ENCODE data around the gene CCDC124.

DNA sequence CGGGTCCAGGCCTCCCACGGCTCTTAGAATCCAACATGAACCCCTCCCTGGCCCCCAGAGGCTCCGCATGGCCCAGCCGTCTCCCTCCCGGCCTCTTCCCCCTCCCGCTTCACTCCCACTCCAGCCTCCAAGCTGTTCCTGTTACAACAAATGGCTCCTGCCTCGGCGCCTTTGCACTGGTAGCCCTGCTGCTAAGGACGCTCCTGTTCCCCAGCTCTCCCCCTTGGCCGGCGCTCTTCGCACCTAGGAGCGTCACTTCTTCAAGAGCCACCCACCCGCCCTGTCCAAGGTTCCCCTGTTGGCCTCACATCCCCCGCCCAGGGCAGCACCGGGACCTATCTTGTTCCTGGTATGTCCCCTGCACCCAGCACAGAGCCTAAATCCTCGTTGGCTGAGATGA, 9.4 kb downstream of the CCDC124 start:
- TF ChIP-seq, protein P1, sequence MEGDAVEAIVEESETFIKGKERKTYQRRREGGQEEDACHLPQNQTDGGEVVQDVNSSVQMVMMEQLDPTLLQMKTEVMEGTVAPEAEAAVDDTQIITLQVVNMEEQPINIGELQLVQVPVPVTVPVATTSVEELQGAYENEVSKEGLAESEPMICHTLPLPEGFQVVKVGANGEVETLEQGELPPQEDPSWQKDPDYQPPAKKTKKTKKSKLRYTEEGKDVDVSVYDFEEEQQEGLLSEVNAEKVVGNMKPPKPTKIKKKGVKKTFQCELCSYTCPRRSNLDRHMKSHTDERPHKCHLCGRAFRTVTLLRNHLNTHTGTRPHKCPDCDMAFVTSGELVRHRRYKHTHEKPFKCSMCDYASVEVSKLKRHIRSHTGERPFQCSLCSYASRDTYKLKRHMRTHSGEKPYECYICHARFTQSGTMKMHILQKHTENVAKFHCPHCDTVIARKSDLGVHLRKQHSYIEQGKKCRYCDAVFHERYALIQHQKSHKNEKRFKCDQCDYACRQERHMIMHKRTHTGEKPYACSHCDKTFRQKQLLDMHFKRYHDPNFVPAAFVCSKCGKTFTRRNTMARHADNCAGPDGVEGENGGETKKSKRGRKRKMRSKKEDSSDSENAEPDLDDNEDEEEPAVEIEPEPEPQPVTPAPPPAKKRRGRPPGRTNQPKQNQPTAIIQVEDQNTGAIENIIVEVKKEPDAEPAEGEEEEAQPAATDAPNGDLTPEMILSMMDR (IDR thresholded peaks at IDR 0.05) = no peak
- no peak for TF ChIP-seq POLR2A (IDR thresholded peaks at IDR 0.05)
